IMR-90 (cell line): Measurements from ENCODE around the gene FKTN. TPM values are rescaled to one million over a fixed set of nuclear protein-coding genes. Genes with fewer than 3 reads are reported as not detected.
"Not testable (repeated sequence)": the region's sequence is repeated elsewhere in the genome, so short reads cannot be mapped to it uniquely, and the experiment has no call there.

Experiments used
- ATAC-seq: fragments of 200-7000 bp; cut with Tn5 transposase; 2 replicates; pipeline ENCODE4 v1.9.1; 2020; ENCODE audit warnings: low read depth, mild to moderate bottlenecking, moderate library complexity
- BruUV-seq: library from RNA; stranded (reverse); fragments of 400-500 nt; replicated peaks from 2 replicates; lab custom pipeline; 2021; lab: Mats Ljungman, UMichigan
- CTCF ChIA-PET: fragments of 300-600 bp; formaldehyde crosslinking; extraction: SDS; loops from one replicate; lab custom pipeline; 2021; ENCODE audit warnings: antibody characterized with exemption; lab: Yijun Ruan, JAX
- POLR2A ChIA-PET: fragments of 300-600 bp; sonication (Branson Sonifier 250); formaldehyde crosslinking; loops from one replicate; lab custom pipeline; 2022; ENCODE audit warnings: antibody characterized with exemption; ENCODE audit not compliant: unreplicated experiment; lab: Charles Lee
- DNase-seq: peaks from one replicate; pipeline ENCODE4 v3.0.0; 2013
- H2AFZ ChIP-seq: replicated peaks from 2 replicates; pipeline ENCODE3; 2013; ENCODE audit warnings: low read length, mild to moderate bottlenecking; ENCODE audit not compliant: poor library complexity
- H2AK5ac ChIP-seq: 2 replicates; pipeline ENCODE4 v1.6.1; 2013; ENCODE audit warnings: low read depth, low read length, inconsistent platforms
- H2AK9ac ChIP-seq: replicated peaks from 2 replicates; pipeline ENCODE3; 2013; ENCODE audit warnings: mild to moderate bottlenecking, low read depth, low read length, moderate library complexity; ENCODE audit not compliant: poor library complexity
- H2BK120ac ChIP-seq: 2 replicates; pipeline ENCODE4 v1.6.1; 2013; ENCODE audit warnings: low read depth, low read length, inconsistent platforms
- H2BK15ac ChIP-seq: 3 replicates; pipeline ENCODE4 v1.6.1; 2013; ENCODE audit warnings: low read depth, low read length, inconsistent platforms
- H2BK20ac ChIP-seq: 2 replicates; pipeline ENCODE4 v1.6.1; 2013; ENCODE audit warnings: low read depth, mild to moderate bottlenecking, inconsistent platforms, low read length, moderate library complexity
- H2BK5ac ChIP-seq: 2 replicates; pipeline ENCODE4 v1.6.1; 2013; ENCODE audit warnings: mild to moderate bottlenecking, low read depth, low read length, inconsistent platforms; ENCODE audit not compliant: poor library complexity, severe bottlenecking
- H3K14ac ChIP-seq: replicated peaks from 2 replicates; pipeline ENCODE4 v1.6.1; 2013; ENCODE audit warnings: low read depth, low read length, inconsistent platforms
- H3K18ac ChIP-seq: 2 replicates; pipeline ENCODE4 v1.6.1; 2013; ENCODE audit warnings: low read depth, low read length, control low read depth
- H3K23ac ChIP-seq: 2 replicates; pipeline ENCODE4 v1.6.1; 2013; ENCODE audit warnings: low read depth, low read length, inconsistent platforms
- H3K27ac ChIP-seq: 2 replicates; pipeline ENCODE4 v1.5.1; 2013; ENCODE audit warnings: mild to moderate bottlenecking, control low read depth, low read length; ENCODE audit not compliant: insufficient read depth
- H3K27me3 ChIP-seq: 2 replicates; pipeline ENCODE4 v1.6.1; 2013; ENCODE audit warnings: low read length; ENCODE audit not compliant: control insufficient read depth, insufficient read depth
- H3K36me3 ChIP-seq: 2 replicates; pipeline ENCODE4 v1.6.1; 2013; ENCODE audit warnings: low read length, mixed read lengths; ENCODE audit not compliant: control insufficient read depth, insufficient read depth
- H3K4ac ChIP-seq: 2 replicates; pipeline ENCODE4 v1.6.1; 2013; ENCODE audit warnings: low read depth, low read length, inconsistent platforms
- H3K4me1 ChIP-seq: 2 replicates; pipeline ENCODE4 v1.6.1; 2013; ENCODE audit warnings: low read length, mixed read lengths; ENCODE audit not compliant: control insufficient read depth, insufficient read depth
- H3K4me2 ChIP-seq: 2 replicates; pipeline ENCODE4 v1.6.1; 2013; ENCODE audit warnings: low read depth, mild to moderate bottlenecking, control low read depth, low read length, moderate library complexity
- H3K4me3 ChIP-seq: 2 replicates; pipeline ENCODE4 v1.5.1; 2013; ENCODE audit warnings: low read depth, mild to moderate bottlenecking, control low read depth, low read length, moderate library complexity; ENCODE audit not compliant: insufficient read depth
- H3K56ac ChIP-seq: 2 replicates; pipeline ENCODE4 v1.6.1; 2013; ENCODE audit warnings: low read length, inconsistent platforms; ENCODE audit not compliant: insufficient read depth; ENCODE audit errors: extremely low read depth
- H3K79me1 ChIP-seq, 2 experiments: 2 replicates each; pipeline ENCODE4 v1.6.1; 2013; ENCODE audit warnings: low read length in 2 of 2, inconsistent platforms in 1 of 2, low read depth in 1 of 2
- H3K9ac ChIP-seq: 2 replicates; pipeline ENCODE4 v1.6.1; 2013; ENCODE audit warnings: low read depth, low read length, control low read depth
- H3K9me1 ChIP-seq: 2 replicates; pipeline ENCODE4 v1.6.1; 2013; ENCODE audit warnings: low read length, inconsistent platforms; ENCODE audit not compliant: insufficient read depth
- H3K9me3 ChIP-seq: 2 replicates; pipeline ENCODE4 v1.6.1; 2013; ENCODE audit warnings: low read length; ENCODE audit not compliant: control insufficient read depth, insufficient read depth
- H4K20me1 ChIP-seq: 2 replicates; pipeline ENCODE4 v1.6.1; 2013; ENCODE audit warnings: low read length, inconsistent platforms; ENCODE audit not compliant: insufficient read depth
- H4K5ac ChIP-seq: 2 replicates; pipeline ENCODE4 v1.6.1; 2013; ENCODE audit warnings: mild to moderate bottlenecking, low read depth, low read length, control low read depth
- H4K8ac ChIP-seq, 2 experiments: 2 replicates each; pipeline ENCODE4 v1.6.1; 2013; ENCODE audit warnings: low read depth in 2 of 2, low read length in 2 of 2, control low read depth in 1 of 2, inconsistent platforms in 1 of 2
- H4K91ac ChIP-seq: 2 replicates; pipeline ENCODE4 v1.6.1; 2013; ENCODE audit warnings: low read depth, low read length, inconsistent platforms; ENCODE audit not compliant: insufficient read depth
- WGBS, 2 experiments: methylation state at CpG; one replicate each; pipeline versions ENCODE4 v1.1.5 to v1.1.7; 2013; ENCODE audit warnings: missing lambda C conversion rate in 2 of 2; ENCODE audit not compliant: insufficient read length in 1 of 2; ENCODE audit errors: extremely low coverage in 2 of 2; 5-methylcytosine and 5-hydroxymethylcytosine counted together
- dilution Hi-C: fragments of 300-500 bp; cut with HindIII; formaldehyde crosslinking; loops from one replicate; pipeline ENCODE4 v1.14.3; 2018; ENCODE audit warnings: low sequenced_read_pairs; ENCODE audit not compliant: unreplicated experiment
- in situ Hi-C: fragments of 300-500 bp; cut with MboI; formaldehyde crosslinking; loops from 3 replicates; pipeline ENCODE4 v1.14.3; 2019; ENCODE audit warnings: low sequenced_read_pairs, inconsistent platforms, mixed read lengths
- intact Hi-C: fragments of 100-400 bp; cut with micrococcal nuclease; formaldehyde crosslinking; loops from 2 replicates; pipeline ENCODE4 v1.10.0; 2022
- polyA plus RNA-seq, 3 experiments: library from polyadenylated mRNA; depleted of rRNA; stranded (reverse); fragments of >200 nt; gene quantifications; 2 replicates each; pipeline ENCODE4 v1.2.3, GENCODE V29; 2012; ENCODE audit warnings: low replicate concordance in 1 of 3
- total RNA-seq: library from RNA; depleted of rRNA; stranded (reverse); fragments of >200 nt; gene quantifications from 2 replicates; pipeline ENCODE4 v1.2.3, GENCODE V29; 2012

Gene FKTN
- total and polyA plus RNA-seq, 2 of the 4 experiments (the other 2 are of a cell fraction): 8.6 to 20.3 TPM

DNA sequence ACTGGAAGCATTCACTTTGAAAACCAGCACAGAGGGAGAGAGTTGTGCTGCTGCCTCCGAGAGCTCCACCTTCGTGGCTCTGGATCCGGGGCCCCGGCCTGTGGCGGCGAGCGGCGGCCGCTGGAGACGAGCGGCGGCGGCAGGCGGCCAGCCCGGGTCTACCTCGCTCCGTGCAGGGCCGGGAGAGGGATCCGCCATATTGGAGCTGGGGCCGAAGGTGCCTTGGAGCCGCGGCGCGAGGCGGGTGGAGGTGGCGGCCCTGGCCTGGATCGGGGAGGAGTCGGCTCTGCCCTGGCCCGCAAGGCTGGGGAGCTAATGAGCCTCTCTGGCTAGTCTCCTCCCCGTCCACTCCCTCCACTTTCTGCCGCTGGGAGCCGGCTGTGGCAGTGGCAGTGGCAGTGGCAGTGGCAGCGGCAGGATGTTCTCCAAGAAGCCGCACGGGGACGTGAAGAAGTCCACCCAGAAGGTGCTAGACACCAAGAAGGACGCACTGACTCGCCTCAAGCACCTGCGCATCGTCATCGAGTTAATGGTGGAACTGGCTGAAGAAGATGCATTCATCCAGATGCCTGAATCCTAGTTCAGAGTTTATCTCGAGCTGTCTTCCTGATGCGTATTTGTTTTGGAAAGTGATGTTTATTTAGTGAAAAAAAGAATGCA is 38.1 kb upstream of the FKTN start:
- DNase-seq, H3K9me1 ChIP-seq, H2BK20ac ChIP-seq, H2BK15ac ChIP-seq, H3K79me1 ChIP-seq, H3K56ac ChIP-seq, H3K14ac ChIP-seq, H4K91ac ChIP-seq, CTCF ChIA-PET, H2AFZ ChIP-seq, H2AK5ac ChIP-seq, H3K4ac ChIP-seq, H4K5ac ChIP-seq, H4K8ac ChIP-seq, H3K9me3 ChIP-seq, BruUV-seq, H4K20me1 ChIP-seq, H3K18ac ChIP-seq, H3K23ac ChIP-seq, dilution Hi-C loops, POLR2A ChIA-PET, H3K4me2 ChIP-seq, H3K4me1 ChIP-seq, H2AK9ac ChIP-seq, H3K27ac ChIP-seq, H2BK120ac ChIP-seq, intact Hi-C loops, H2BK5ac ChIP-seq, H3K27me3 ChIP-seq, in situ Hi-C loops: not testable (repeated sequence)
- Histone ChIP-seq H3K4me3 (peak overlapping the region; percentile 33), H3K36me3 (peaks cover 10% of the 10 kb centered on the region), H3K9ac (peak overlapping the region; percentile 4; the same call in 1 of the 2 replicates)
- peak; percentile 76 for ATAC-seq
- 95% methylated on average over 8 of the region's 43 CpGs; no CpG with 5 or more reads in 1 of the 2 experiments for WGBS, 2 experiments

GRCh38 chr9:105520992-105521391 is 36.9 kb upstream of the FKTN start:
- H3K79me1 ChIP-seq, H4K91ac ChIP-seq, H3K18ac ChIP-seq, DNase-seq, H3K4me3 ChIP-seq, H4K8ac ChIP-seq, H3K27me3 ChIP-seq, BruUV-seq, in situ Hi-C loops, H2BK120ac ChIP-seq, CTCF ChIA-PET, H2AK5ac ChIP-seq, H2BK20ac ChIP-seq, H3K9me3 ChIP-seq, H3K4ac ChIP-seq, H2BK15ac ChIP-seq, dilution Hi-C loops, H3K23ac ChIP-seq, H4K20me1 ChIP-seq, H3K14ac ChIP-seq, H2AK9ac ChIP-seq, H3K56ac ChIP-seq, ATAC-seq, POLR2A ChIA-PET, intact Hi-C loops, H3K4me2 ChIP-seq, H3K4me1 ChIP-seq, H2AFZ ChIP-seq, H4K5ac ChIP-seq, H3K36me3 ChIP-seq, H3K9me1 ChIP-seq, H3K9ac ChIP-seq, H2BK5ac ChIP-seq, H3K27ac ChIP-seq: not testable (repeated sequence)
- no CpG with 5 or more reads among the region's 6 CpGs for WGBS, 2 experiments
